Endothelial cell of hepatic sinusoid (primary cell): Measurements from ENCODE around the gene TMEM165.

Source experiments
- in situ Hi-C: cut with HindIII; loops from 2 replicates; pipeline ENCODE4 v1.10.0; 2017; ENCODE audit warnings: low sequenced_read_pairs

TMEM165 gene

DNA sequence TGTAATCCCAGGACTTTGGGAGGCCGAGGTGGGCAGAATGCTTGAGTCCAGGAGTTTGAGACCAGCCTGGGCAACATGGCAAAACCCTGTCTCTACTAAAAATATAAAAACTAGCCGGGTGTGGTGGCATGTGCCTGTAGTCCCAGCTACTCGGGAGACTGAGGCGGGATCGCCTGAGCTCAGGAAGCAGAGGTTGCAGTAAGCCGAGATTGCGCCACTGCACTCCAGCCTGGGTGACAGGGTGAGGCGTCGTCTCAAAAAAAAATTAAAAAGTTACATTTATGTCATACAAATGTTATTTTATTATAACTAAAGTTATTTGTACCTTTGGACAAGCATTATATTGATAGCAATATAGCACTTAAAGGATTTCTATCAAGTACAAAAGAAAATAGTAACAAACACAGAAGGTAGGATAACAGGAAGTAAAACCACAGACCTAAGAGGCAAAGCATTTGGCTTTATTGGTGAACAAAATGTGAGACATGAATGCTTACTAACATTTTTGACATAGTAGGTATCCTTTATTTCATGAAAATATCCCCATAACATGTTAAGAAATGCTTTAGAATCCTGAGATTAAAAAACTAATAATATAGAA lies 51.5 kb downstream of the TMEM165 start:
- in situ Hi-C loops: no loop called here

DNA sequence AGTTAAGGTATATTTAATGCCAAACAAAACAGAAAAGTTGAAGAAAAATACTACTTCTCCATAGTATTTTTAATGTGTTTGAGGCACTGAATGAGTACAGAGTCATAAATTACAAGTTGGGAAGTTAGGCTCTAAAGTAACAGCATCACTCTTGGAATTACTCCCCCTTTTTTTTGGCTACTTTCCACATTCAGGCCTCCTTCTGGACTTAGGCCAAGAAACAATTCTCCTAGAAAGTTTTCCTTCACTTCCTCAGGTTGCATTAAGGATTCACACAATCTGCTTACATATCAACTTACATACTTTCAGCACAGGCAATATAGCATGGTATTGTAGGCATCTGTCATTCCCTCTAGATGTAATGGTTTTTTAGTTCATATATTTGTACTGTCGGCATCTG lies 52.1 kb downstream of the TMEM165 start:
- in situ Hi-C loops: no loop called here

DNA sequence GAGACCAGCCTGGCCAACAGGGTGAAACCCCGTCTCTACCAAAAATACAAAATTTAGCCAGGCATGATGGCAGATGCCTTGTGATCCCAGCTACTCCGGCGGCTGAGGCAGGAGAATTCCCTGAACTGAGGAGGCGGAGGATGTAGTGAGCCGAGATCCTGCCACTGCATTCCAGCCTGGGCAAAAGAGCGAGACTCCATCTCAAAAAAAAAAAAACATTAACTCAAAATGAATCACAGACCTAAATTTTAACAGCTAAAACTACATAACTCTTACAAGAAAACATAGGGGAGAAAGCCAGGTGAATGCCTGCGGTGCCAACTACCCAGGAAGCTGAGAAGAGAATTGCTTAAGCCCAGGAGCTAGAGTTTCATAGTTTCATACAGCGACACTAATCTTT lies 54.8 kb downstream of the TMEM165 start:
- in situ Hi-C loops: no loop called here

DNA sequence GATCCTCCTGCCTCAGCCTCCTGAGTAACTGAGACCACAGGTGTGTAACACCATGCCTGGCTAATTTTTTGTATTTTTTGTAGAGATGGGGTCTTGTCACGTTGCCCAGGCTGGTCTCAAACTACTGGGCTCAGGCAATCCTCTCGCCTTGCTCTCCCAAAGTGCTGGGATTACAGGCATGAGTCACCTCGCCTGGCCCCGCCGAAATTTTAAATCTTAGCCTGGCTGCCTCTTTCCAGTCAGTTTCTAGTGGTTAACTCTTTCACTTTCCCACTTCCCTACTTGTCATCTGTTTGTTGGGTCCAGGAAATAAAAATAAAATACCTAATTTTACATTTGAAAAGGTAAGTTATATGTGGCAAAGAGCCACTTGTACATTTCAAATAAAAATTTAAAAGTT lies 62.4 kb downstream of the TMEM165 start:
- in situ Hi-C loops: loop anchor here (5.0 kb wide), 1 partner anchor 104 kb away; no protein-coding TSS in a partner anchor

DNA sequence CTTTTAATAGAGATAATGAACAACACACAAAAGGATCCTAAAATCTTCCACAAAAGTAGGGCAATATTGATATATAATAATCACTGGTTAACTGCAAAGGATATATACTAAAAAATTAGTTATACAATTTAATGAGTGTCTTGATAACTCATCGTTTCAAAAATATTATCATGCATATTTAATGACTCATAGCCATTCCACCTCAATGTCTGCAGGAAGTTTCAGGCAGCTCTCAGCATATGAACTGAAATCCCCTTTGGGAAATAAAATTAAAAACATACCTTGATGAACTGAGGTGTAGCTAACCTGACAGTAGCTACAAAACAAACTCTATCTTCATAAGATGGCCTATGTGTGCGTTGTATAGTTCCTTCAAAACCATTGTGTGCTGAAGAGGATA lies 62.9 kb downstream of the TMEM165 start:
- in situ Hi-C loops: loop anchor here (5.0 kb wide), 1 partner anchor 104 kb away; no protein-coding TSS in a partner anchor

DNA sequence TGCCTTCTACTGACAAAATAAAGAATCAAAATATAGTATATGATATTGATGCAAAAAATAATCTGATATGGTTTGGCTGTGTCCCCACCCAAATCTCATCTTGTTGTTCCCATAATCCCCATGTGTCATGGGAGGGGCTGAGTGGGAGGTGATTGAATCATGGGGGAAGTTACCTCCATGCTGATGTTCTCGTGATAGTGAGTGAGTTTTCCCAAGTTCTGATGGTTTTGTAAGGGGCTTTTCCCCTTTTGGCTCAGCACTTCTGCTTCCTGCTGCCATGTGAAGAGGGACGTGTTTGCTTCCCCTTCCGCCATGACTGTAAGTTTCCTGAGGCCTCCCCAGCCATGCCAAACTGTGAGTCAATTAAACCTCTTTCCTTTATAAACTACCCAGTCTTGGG lies 70.2 kb downstream of the TMEM165 start:
- in situ Hi-C loops: no loop called here

DNA sequence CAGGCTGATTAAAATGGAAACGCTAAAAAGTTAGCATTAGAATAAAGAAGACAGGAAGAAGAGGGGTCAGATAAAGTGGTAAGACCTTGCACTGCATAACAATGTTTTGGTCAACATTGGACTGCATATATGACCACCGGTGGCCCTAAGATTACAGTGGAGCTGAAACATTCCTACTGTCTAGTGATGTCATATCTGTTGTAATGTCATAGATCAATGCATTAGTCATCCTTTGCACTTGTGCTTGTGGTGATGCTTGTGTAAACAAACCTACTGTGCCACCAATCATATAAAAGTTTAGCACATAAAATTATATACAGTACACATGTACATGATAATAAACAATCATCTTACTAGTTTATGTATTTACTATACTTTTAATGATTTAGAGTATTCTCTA lies 73.0 kb downstream of the TMEM165 start:
- in situ Hi-C loops: no loop called here

DNA sequence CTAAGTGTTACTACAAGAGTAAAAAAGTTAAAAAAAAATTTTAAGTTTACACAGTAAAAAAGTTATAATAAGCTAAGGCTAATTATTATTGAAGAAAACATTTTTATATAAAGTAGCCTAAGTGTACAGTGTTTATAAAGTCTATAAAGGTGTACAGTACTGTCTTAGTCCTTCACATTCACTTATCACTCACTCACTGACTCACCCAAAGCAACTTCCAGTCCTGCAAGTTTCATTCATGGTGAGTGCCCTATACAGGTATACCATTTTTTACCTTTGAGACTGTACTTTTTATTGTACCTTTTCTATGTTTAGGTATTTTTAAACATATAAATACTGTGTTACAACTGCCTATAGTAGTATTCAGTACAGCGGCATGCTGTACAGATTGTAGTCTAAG lies 74.2 kb downstream of the TMEM165 start:
- in situ Hi-C loops: no loop called here
